OCI-LY1 (cell line): ENCODE data around the gene TPO.

Source experiments
- H2AFZ ChIP-seq: fragments of 200-600 bp; sonication (generic), shearing (Covaris generic); 2 replicates; pipeline ENCODE4 v1.6.0; 2014; ENCODE audit warnings: antibody characterized with exemption, mild to moderate bottlenecking, low read length
- H3F3A ChIP-seq: fragments of 200-600 bp; sonication (generic), shearing (Covaris generic); 2 replicates; pipeline ENCODE4 v1.6.0; 2014; ENCODE audit warnings: mild to moderate bottlenecking, antibody characterized with exemption, low read length, moderate library complexity; ENCODE audit not compliant: insufficient read depth
- H3K27ac ChIP-seq: fragments of 200-600 bp; sonication (generic); 2 replicates; pipeline ENCODE4 v1.5.1; 2014; ENCODE audit warnings: low read length, mixed run types, mild to moderate bottlenecking, low read depth; ENCODE audit not compliant: poor library complexity, severe bottlenecking
- H3K27me3 ChIP-seq: fragments of 200-600 bp; sonication (generic); 2 replicates; pipeline ENCODE4 v1.6.0; 2014; ENCODE audit warnings: antibody characterized with exemption, mild to moderate bottlenecking, low read length, moderate library complexity; ENCODE audit not compliant: insufficient read depth
- H3K36me3 ChIP-seq: fragments of 200-600 bp; sonication (generic); 2 replicates; pipeline ENCODE4 v1.6.1; 2014; ENCODE audit warnings: mild to moderate bottlenecking, antibody characterized with exemption, low read length, moderate library complexity, mixed read lengths; ENCODE audit not compliant: insufficient read depth
- H3K4me1 ChIP-seq: fragments of 200-600 bp; sonication (generic); 2 replicates; pipeline ENCODE4 v1.5.1; 2014; ENCODE audit warnings: mild to moderate bottlenecking, low read length, moderate library complexity; ENCODE audit not compliant: insufficient read depth, severe bottlenecking
- H3K4me2 ChIP-seq: fragments of 200-600 bp; sonication (generic), shearing (Covaris generic); 2 replicates; pipeline ENCODE4 v1.6.1; 2014; ENCODE audit warnings: low read length
- H3K4me3 ChIP-seq: fragments of 200-600 bp; sonication (generic); 2 replicates; pipeline ENCODE4 v1.5.1; 2014; ENCODE audit warnings: low read length, low read depth, mild to moderate bottlenecking, mixed read lengths; ENCODE audit not compliant: poor library complexity, severe bottlenecking
- H3K79me2 ChIP-seq: fragments of 200-600 bp; shearing (Covaris generic); 2 replicates; pipeline ENCODE4 v1.6.1; 2016; ENCODE audit warnings: mixed run types, low read length, mixed read lengths; ENCODE audit not compliant: insufficient read depth
- H3K9ac ChIP-seq: fragments of 200-600 bp; sonication (generic), shearing (Covaris generic); 2 replicates; pipeline ENCODE4 v1.6.1; 2014; ENCODE audit warnings: mild to moderate bottlenecking, low read length, mixed read lengths
- H3K9me2 ChIP-seq: fragments of 200-600 bp; sonication (generic), shearing (Covaris generic); 2 replicates; pipeline ENCODE4 v1.6.1; 2014; ENCODE audit warnings: low read depth, mild to moderate bottlenecking, low read length, mixed read lengths
- H3K9me3 ChIP-seq: fragments of 200-600 bp; shearing (Covaris generic); 2 replicates; pipeline ENCODE4 v1.6.1; 2014; ENCODE audit warnings: low read length, mixed read lengths
- H4K20me1 ChIP-seq: fragments of 200-600 bp; sonication (generic), shearing (Covaris generic); 2 replicates; pipeline ENCODE4 v1.6.0; 2016; ENCODE audit warnings: mild to moderate bottlenecking, low read length; ENCODE audit not compliant: insufficient read depth
- CTCF ChIP-seq: fragments of 200-600 bp; sonication (generic), shearing (Covaris generic); IDR thresholded peaks from 2 replicates; pipeline ENCODE4 v1.5.1; 2017; ENCODE audit warnings: mild to moderate bottlenecking, antibody characterized with exemption, low read length, moderate library complexity, mixed read lengths
- EZH2 ChIP-seq: fragments of 200-600 bp; sonication (generic), shearing (Covaris generic); IDR thresholded peaks from 2 replicates; pipeline ENCODE4 v1.8.0; 2017; ENCODE audit warnings: borderline replicate concordance, mixed run types, mild to moderate bottlenecking, antibody characterized with exemption, low read length, moderate library complexity, mixed read lengths

TPO gene

GRCh38 chr2:1480671-1481076 is 67.4 kb downstream of the TPO start:
- Histone ChIP-seq H4K20me1 (no peaks in the 10 kb centered on the region), H3K9ac (no peak overlapping the region), H3K4me2 (no peak overlapping the region), H2AFZ (no peak overlapping the region), H3K36me3 (no peaks in the 10 kb centered on the region), H3K27me3 (no peaks in the 10 kb centered on the region), H3F3A (no peaks in the 10 kb centered on the region), H3K4me3 (no peak overlapping the region), H3K4me1 (no peaks in the 10 kb centered on the region), H3K9me2 (no peaks in the 10 kb centered on the region), H3K9me3 (no peaks in the 10 kb centered on the region), H3K79me2 (no peaks in the 10 kb centered on the region), H3K27ac (no peak overlapping the region)
- TF ChIP-seq CTCF = no peak
- no peak for TF ChIP-seq EZH2

- Histone ChIP-seq H3K4me2 (no peak overlapping the region), H3K9me2 (no peaks in the 10 kb centered on the region), H4K20me1 (no peaks in the 10 kb centered on the region), H3K4me3 (no peak overlapping the region), H3K4me1 (no peaks in the 10 kb centered on the region), H3K36me3 (no peaks in the 10 kb centered on the region), H3K9ac (no peak overlapping the region), H2AFZ (no peak overlapping the region), H3K9me3 (no peaks in the 10 kb centered on the region), H3K79me2 (no peaks in the 10 kb centered on the region), H3F3A (no peaks in the 10 kb centered on the region), H3K27me3 (no peaks in the 10 kb centered on the region), H3K27ac (no peak overlapping the region)
- TF ChIP-seq EZH2 = no peak
- no peak for TF ChIP-seq CTCF
These were observed 68.4 kb downstream of the TPO start for GRCh38 chr2:1481406-1482252.

GRCh38 chr2:1482253-1482675 is 69.0 kb downstream of the TPO start:
- no peaks in the 10 kb centered on the region for H3K27me3 ChIP-seq
- no peak for TF ChIP-seq EZH2
- TF ChIP-seq CTCF = no peak
- H3K9ac ChIP-seq = no peak overlapping the region

More at GRCh38 chr2:1482253-1482675, 69.0 kb downstream of the TPO start:
- Histone ChIP-seq H4K20me1 (no peaks in the 10 kb centered on the region), H3K4me1 (no peaks in the 10 kb centered on the region), H3K9me3 (no peaks in the 10 kb centered on the region), H2AFZ (no peak overlapping the region), H3K4me3 (no peak overlapping the region), H3F3A (no peaks in the 10 kb centered on the region), H3K27ac (no peak overlapping the region), H3K36me3 (no peaks in the 10 kb centered on the region), H3K79me2 (no peaks in the 10 kb centered on the region), H3K4me2 (no peak overlapping the region), H3K9me2 (no peaks in the 10 kb centered on the region)
